SU-DHL-6 (cell line): ENCODE data around the gene ZNF438.

ENCODE experiments used
- H2AFZ ChIP-seq: fragments of 200-600 bp; sonication (generic); 2 replicates; pipeline ENCODE4 v1.6.1; 2014; ENCODE audit warnings: low read depth, mild to moderate bottlenecking, moderate library complexity, mixed read lengths, antibody characterized with exemption, low read length; ENCODE audit not compliant: severe bottlenecking
- H3F3A ChIP-seq: fragments of 200-600 bp; shearing (Covaris generic); 2 replicates; pipeline ENCODE4 v1.6.0; 2016; ENCODE audit warnings: antibody characterized with exemption, mild to moderate bottlenecking; ENCODE audit not compliant: insufficient read depth
- H3K27ac ChIP-seq: fragments of 200-600 bp; sonication (generic); 2 replicates; pipeline ENCODE4 v1.5.1; 2016; ENCODE audit warnings: low read depth, mild to moderate bottlenecking, low read length, moderate library complexity, mixed read lengths
- H3K27me3 ChIP-seq: fragments of 200-600 bp; sonication (generic), shearing (Covaris generic); 2 replicates; pipeline ENCODE4 v1.6.0; 2014; ENCODE audit warnings: mild to moderate bottlenecking, low read length
- H3K36me3 ChIP-seq: fragments of 200-600 bp; sonication (generic); 2 replicates; pipeline ENCODE4 v1.6.1; 2014; ENCODE audit warnings: mild to moderate bottlenecking, low read length, mixed read lengths
- H3K4me2 ChIP-seq: fragments of 300-600, 200-600 bp; shearing (Covaris generic), sonication (generic); 2 replicates; pipeline ENCODE4 v1.6.0; 2014; ENCODE audit warnings: low read length, low read depth, mild to moderate bottlenecking; ENCODE audit not compliant: poor library complexity, severe bottlenecking
- H3K4me3 ChIP-seq: fragments of 200-600 bp; sonication (generic); 2 replicates; pipeline ENCODE4 v1.5.1; 2014; ENCODE audit warnings: antibody characterized with exemption, low read length, mild to moderate bottlenecking, mixed read lengths; ENCODE audit not compliant: insufficient read depth, poor library complexity, severe bottlenecking
- H3K79me2 ChIP-seq: fragments of 200-600 bp; sonication (generic); 2 replicates; pipeline ENCODE4 v1.6.1; 2014; ENCODE audit warnings: mild to moderate bottlenecking, low read length, moderate library complexity; ENCODE audit not compliant: insufficient read depth
- H3K9ac ChIP-seq: fragments of 200-600 bp; sonication (generic); 2 replicates; pipeline ENCODE4 v1.7.0; 2014; ENCODE audit warnings: mild to moderate bottlenecking, low read length
- H3K9me2 ChIP-seq: fragments of 200-600 bp; sonication (generic); replicated peaks from 2 replicates; pipeline ENCODE4 v1.6.1; 2014; ENCODE audit warnings: low read length; ENCODE audit not compliant: insufficient read depth
- H3K9me3 ChIP-seq: fragments of 200-600 bp; sonication (generic); 2 replicates; pipeline ENCODE4 v1.6.1; 2014; ENCODE audit warnings: low read length, mixed read lengths; ENCODE audit not compliant: insufficient read depth
- H4K20me1 ChIP-seq: fragments of 200-600 bp; sonication (generic); 2 replicates; pipeline ENCODE4 v1.6.1; 2014; ENCODE audit warnings: low read depth, mild to moderate bottlenecking, antibody characterized with exemption, low read length, moderate library complexity, mixed read lengths
- CTCF ChIP-seq: fragments of 200-600 bp; sonication (generic); IDR thresholded peaks from one replicate; pipeline ENCODE4 v1.5.1; 2017; ENCODE audit warnings: antibody characterized with exemption, mild to moderate bottlenecking, low read length, moderate library complexity; ENCODE audit not compliant: insufficient read depth, poor library complexity, severe bottlenecking
- EZH2phosphoT487 ChIP-seq: fragments of 200-600 bp; sonication (generic), shearing (Covaris generic); conservative IDR thresholded peaks from 2 replicates; pipeline ENCODE4 v1.6.1; 2018; ENCODE audit warnings: mild to moderate bottlenecking, antibody characterized with exemption, low read length, moderate library complexity, mixed read lengths

Gene ZNF438

GRCh38 chr10:30865141-30865926 lies 166.3 kb downstream of the ZNF438 start:
- no peaks in the 10 kb centered on the region for H3K9me3 ChIP-seq
- H3K4me3 ChIP-seq: no peak overlapping the region
- no peaks in the 10 kb centered on the region for H3K9me2 ChIP-seq
- H3K36me3 ChIP-seq: no peaks in the 10 kb centered on the region
- H4K20me1 ChIP-seq: no peaks in the 10 kb centered on the region
- H3K27ac ChIP-seq: no peak overlapping the region
- no peaks in the 10 kb centered on the region for H3K79me2 ChIP-seq
- H2AFZ ChIP-seq: no peak overlapping the region
- H3F3A ChIP-seq: no peaks in the 10 kb centered on the region
- H3K4me2 ChIP-seq: no peak overlapping the region
- TF ChIP-seq EZH2phosphoT487: no peak
- no peak for TF ChIP-seq CTCF
- no peak overlapping the region for H3K9ac ChIP-seq
- H3K27me3 ChIP-seq: no peaks in the 10 kb centered on the region

- Histone ChIP-seq H3K4me3 (no peak overlapping the region), H4K20me1 (no peaks in the 10 kb centered on the region), H3K36me3 (no peaks in the 10 kb centered on the region), H3K4me2 (no peak overlapping the region), H3K27me3 (no peaks in the 10 kb centered on the region), H3K9ac (no peak overlapping the region), H2AFZ (no peak overlapping the region), H3K9me2 (no peaks in the 10 kb centered on the region), H3F3A (no peaks in the 10 kb centered on the region), H3K9me3 (no peaks in the 10 kb centered on the region), H3K27ac (no peak overlapping the region), H3K79me2 (no peaks in the 10 kb centered on the region)
- no peak for TF ChIP-seq EZH2phosphoT487
- TF ChIP-seq CTCF: no peak
Observed at GRCh38 chr10:30863516-30864210, 168.0 kb downstream of the ZNF438 start.

- Histone ChIP-seq H3K27ac (no peak overlapping the region), H2AFZ (no peak overlapping the region), H3F3A (no peaks in the 10 kb centered on the region), H3K9me2 (no peaks in the 10 kb centered on the region), H3K27me3 (no peaks in the 10 kb centered on the region), H3K9ac (no peak overlapping the region), H3K4me3 (no peak overlapping the region), H3K4me2 (no peak overlapping the region), H3K79me2 (no peaks in the 10 kb centered on the region), H3K9me3 (no peaks in the 10 kb centered on the region), H3K36me3 (no peaks in the 10 kb centered on the region), H4K20me1 (no peaks in the 10 kb centered on the region)
- TF ChIP-seq CTCF: no peak
- TF ChIP-seq EZH2phosphoT487: no peak
Observed at GRCh38 chr10:30862486-30862885, 169.2 kb downstream of the ZNF438 start.
